Gastroesophageal sphincter (tissue), 3 donors: ENCODE measurements around the gene GLI1.

Experiments used
- EP300 ChIP-seq: sonication (generic); formaldehyde crosslinking; IDR thresholded peaks from one replicate; pipeline ENCODE4 v1.6.1; 2017; ENCODE audit warnings: antibody characterized with exemption, mild to moderate bottlenecking
- POLR2A ChIP-seq, 2 donors: fragments of 450-650 bp; IDR thresholded peaks; one replicate each; pipeline ENCODE4 v1.6.1; 2017; ENCODE audit warnings: antibody characterized with exemption in 2 of 2, mild to moderate bottlenecking in 2 of 2, moderate library complexity in 1 of 2
- TF ChIP-seq, protein P1 (sequence below), 4 experiments: fragments of 200-600 bp in 2 of 4; fragments of 450-650 bp in 2 of 4; sonication (generic) in 1 of 4; IDR thresholded peaks; one replicate each; pipeline ENCODE4 v1.5.1; 2017 to 2019; ENCODE audit warnings: antibody characterized with exemption in 4 of 4, mild to moderate bottlenecking in 2 of 4, moderate library complexity in 2 of 4

DNA sequence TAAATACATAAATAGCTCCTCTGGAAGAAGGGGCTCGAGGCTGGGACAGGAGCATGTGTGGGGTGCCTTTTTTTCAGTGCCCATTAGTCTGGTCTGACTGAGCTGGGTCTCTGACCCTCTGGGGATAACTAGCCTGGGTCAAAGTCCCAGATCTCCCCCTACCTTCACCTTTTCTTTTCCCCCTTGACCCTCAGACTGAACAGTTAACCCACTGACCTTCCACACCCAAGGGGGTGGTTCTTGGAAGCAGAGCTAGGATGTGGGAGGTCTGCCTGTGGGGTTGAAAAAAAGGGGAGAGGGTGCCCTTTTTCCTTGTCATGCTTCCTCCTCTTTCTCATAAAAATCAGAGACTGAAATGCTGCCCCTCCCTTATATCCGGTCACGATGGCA lies 925 bp upstream of the GLI1 start:
- TF ChIP-seq, protein P1, sequence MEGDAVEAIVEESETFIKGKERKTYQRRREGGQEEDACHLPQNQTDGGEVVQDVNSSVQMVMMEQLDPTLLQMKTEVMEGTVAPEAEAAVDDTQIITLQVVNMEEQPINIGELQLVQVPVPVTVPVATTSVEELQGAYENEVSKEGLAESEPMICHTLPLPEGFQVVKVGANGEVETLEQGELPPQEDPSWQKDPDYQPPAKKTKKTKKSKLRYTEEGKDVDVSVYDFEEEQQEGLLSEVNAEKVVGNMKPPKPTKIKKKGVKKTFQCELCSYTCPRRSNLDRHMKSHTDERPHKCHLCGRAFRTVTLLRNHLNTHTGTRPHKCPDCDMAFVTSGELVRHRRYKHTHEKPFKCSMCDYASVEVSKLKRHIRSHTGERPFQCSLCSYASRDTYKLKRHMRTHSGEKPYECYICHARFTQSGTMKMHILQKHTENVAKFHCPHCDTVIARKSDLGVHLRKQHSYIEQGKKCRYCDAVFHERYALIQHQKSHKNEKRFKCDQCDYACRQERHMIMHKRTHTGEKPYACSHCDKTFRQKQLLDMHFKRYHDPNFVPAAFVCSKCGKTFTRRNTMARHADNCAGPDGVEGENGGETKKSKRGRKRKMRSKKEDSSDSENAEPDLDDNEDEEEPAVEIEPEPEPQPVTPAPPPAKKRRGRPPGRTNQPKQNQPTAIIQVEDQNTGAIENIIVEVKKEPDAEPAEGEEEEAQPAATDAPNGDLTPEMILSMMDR (IDR thresholded peaks at IDR 0.05) = no peak
- TF ChIP-seq EP300 (no peak), POLR2A (IDR thresholded peaks at IDR 0.05) (no peak)
